ENCODE results near the gene NCBP2. TPM values are rescaled to one million over a fixed set of nuclear protein-coding genes. Genes with fewer than 3 reads are reported as not detected.

NCBP2 gene
- total RNA-seq, 2 donors from 2014 or later, result 35.4 to 38.2 TPM

GRCh38 chr3:196988241-196989029, 46.1 kb upstream of the NCBP2 start:
- Histone ChIP-seq H3K9me3 (no peaks in the 10 kb centered on the region), H3K4me1 (replicated peaks) (no peaks in the 10 kb centered on the region), H3K4me3 (no peak overlapping the region), H3K36me3 (no peaks in the 10 kb centered on the region), H3K27ac (no peak overlapping the region), H3K27me3 (replicated peaks; ENCODE audit: insufficient read depth) (no peaks in the 10 kb centered on the region)
- DNase-seq (ENCODE audit: low spot score), result no peak
- intact Hi-C loops (cut with DNase I), result no loop called here
- WGBS, result 71% methylated on average over 12 of the region's 12 CpGs
- TF ChIP-seq, protein P1, sequence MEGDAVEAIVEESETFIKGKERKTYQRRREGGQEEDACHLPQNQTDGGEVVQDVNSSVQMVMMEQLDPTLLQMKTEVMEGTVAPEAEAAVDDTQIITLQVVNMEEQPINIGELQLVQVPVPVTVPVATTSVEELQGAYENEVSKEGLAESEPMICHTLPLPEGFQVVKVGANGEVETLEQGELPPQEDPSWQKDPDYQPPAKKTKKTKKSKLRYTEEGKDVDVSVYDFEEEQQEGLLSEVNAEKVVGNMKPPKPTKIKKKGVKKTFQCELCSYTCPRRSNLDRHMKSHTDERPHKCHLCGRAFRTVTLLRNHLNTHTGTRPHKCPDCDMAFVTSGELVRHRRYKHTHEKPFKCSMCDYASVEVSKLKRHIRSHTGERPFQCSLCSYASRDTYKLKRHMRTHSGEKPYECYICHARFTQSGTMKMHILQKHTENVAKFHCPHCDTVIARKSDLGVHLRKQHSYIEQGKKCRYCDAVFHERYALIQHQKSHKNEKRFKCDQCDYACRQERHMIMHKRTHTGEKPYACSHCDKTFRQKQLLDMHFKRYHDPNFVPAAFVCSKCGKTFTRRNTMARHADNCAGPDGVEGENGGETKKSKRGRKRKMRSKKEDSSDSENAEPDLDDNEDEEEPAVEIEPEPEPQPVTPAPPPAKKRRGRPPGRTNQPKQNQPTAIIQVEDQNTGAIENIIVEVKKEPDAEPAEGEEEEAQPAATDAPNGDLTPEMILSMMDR (IDR thresholded peaks at IDR 0.05), result no peak
- no peak for TF ChIP-seq POLR2A (IDR thresholded peaks at IDR 0.05)
- no peak for TF ChIP-seq POLR2AphosphoS5 (IDR thresholded peaks at IDR 0.05)

- intact Hi-C loops (cut with DNase I), result no loop called here
- Histone ChIP-seq H3K4me3 (no peak overlapping the region), H3K27ac (no peak overlapping the region), H3K27me3 (replicated peaks; ENCODE audit: insufficient read depth) (no peaks in the 10 kb centered on the region), H3K4me1 (replicated peaks) (no peaks in the 10 kb centered on the region), H3K9me3 (no peaks in the 10 kb centered on the region), H3K36me3 (no peaks in the 10 kb centered on the region)
- no peak for DNase-seq (ENCODE audit: low spot score)
- TF ChIP-seq POLR2AphosphoS5 (IDR thresholded peaks at IDR 0.05) (no peak), POLR2A (IDR thresholded peaks at IDR 0.05) (no peak)
- TF ChIP-seq, protein P1 (IDR thresholded peaks at IDR 0.05), result no peak
- WGBS, result 74% methylated on average over 10 of the region's 10 CpGs
Measured at GRCh38 chr3:196987022-196987421, 44.7 kb upstream of the NCBP2 start.

DNA sequence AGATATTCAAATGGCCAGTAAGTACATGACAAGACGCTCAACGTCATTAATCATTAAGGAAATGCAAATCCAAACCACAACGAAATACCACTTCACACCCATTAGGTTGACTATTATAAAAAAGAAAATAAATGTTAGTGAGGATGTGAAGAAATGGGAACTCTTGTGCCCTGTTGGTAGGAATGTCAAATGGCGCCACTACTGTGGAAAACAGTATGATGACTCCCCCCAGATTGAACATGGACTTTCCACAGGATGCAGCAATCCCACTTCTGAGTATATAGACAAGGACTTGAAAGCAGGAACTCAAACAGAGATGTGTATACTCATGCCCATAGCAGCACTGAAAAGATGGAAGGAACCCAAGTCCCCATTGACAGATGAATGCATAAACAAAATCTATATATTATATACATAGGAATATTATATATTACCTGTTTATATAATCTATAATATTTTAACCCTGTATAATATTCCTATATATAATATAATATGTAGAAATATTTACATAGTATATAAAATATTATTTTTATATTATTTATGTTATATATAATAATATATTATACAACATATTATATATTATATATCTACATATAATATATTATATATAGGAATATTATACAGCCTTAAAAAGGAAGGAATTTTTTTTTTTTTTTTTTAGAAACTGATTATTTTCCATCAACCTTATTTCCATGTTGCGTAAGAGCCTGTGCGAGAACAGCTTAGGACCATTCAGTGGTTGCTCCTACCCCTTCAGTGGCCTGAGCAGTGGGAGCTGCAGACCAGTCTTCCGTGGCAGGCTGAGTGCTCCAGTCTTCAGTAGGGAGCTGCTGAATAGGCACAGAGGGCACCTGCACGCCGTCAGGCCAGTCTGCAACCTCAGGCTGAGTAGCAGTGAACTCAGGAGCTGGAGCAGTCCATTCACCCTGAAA, 43.9 kb upstream of the NCBP2 start:
- 94% methylated on average over 9 of the region's 9 CpGs for WGBS
- DNase-seq (ENCODE audit: low spot score), result no peak
- intact Hi-C loops (cut with DNase I), result no loop called here

DNA sequence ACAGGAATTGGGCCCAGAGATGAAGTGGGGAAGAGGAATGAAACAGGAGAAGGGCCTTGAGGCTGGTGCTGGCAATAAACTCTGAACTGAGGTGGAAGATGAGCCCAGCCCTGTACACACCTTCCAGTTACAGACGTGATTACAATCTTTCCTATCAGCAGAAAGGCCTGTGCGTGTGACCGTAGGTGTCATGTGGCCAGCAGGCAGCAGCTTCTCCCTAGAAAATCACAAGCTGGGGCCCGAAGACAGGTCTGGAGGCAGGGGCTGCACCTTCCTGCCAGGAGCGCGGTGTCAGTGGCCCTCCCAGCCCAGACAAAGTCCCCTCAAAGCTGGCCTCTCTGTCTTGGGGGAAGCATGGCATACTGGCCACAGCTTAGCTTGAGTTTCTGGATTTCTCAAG, 43.0 kb upstream of the NCBP2 start:
- no peak overlapping the region for H3K27ac ChIP-seq
- no peaks in the 10 kb centered on the region for H3K36me3 ChIP-seq
- H3K9me3 ChIP-seq, result no peaks in the 10 kb centered on the region
- TF ChIP-seq, protein P1 (IDR thresholded peaks at IDR 0.05), result no peak
- TF ChIP-seq POLR2A (IDR thresholded peaks at IDR 0.05), result no peak
- intact Hi-C loops (cut with DNase I), result no loop called here
- no peaks in the 10 kb centered on the region for H3K4me1 ChIP-seq (replicated peaks)
- no peak overlapping the region for H3K4me3 ChIP-seq
- no peak for DNase-seq (ENCODE audit: low spot score)
- H3K27me3 ChIP-seq (replicated peaks; ENCODE audit: insufficient read depth), result no peaks in the 10 kb centered on the region
- 83% methylated on average over 6 of the region's 6 CpGs for WGBS

More for the DNA sequence above, 43.9 kb upstream of the NCBP2 start:
- Histone ChIP-seq H3K4me3 (no peak overlapping the region), H3K36me3 (no peaks in the 10 kb centered on the region), H3K27ac (no peak overlapping the region), H3K4me1 (replicated peaks) (no peaks in the 10 kb centered on the region), H3K9me3 (no peaks in the 10 kb centered on the region), H3K27me3 (replicated peaks; ENCODE audit: insufficient read depth) (no peaks in the 10 kb centered on the region)
- TF ChIP-seq POLR2AphosphoS5 (IDR thresholded peaks at IDR 0.05), result no peak
- TF ChIP-seq, protein P1 (IDR thresholded peaks at IDR 0.05), result no peak
- TF ChIP-seq POLR2A (IDR thresholded peaks at IDR 0.05), result no peak

Data from prostate gland (tissue), 2 donors.